Hippocampal formation (tissue), 2 donors: ENCODE measurements around the gene MYH3.

Experiments used
- DNase-seq, 2 donors: peaks; one replicate each; lab custom pipeline; 2025; lab: John Stamatoyannopoulos, UW

MYH3 gene

DNA sequence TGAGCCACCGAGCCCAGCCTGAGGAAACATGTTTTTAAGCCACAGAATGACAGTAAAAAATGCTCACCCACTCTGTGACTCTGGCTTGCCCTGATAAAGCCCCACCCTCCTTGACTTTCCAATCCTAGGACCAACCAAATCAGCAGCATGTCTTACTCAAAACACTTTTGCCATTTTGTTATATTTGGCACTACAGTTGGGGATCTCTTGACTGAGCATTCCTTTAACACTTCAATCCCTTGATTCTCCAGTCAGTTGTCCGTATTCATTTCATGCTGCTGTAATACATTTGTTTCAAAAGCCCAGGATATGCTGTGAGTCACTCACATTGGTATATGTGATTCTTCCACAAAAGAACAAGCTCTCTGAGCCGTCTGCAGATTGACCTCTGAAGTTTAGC, 8.2 kb downstream of the MYH3 start:
- DNase-seq = no peak

- no peak for DNase-seq
Measured at GRCh38 chr17:10648381-10648780, 8.7 kb downstream of the MYH3 start.

DNA sequence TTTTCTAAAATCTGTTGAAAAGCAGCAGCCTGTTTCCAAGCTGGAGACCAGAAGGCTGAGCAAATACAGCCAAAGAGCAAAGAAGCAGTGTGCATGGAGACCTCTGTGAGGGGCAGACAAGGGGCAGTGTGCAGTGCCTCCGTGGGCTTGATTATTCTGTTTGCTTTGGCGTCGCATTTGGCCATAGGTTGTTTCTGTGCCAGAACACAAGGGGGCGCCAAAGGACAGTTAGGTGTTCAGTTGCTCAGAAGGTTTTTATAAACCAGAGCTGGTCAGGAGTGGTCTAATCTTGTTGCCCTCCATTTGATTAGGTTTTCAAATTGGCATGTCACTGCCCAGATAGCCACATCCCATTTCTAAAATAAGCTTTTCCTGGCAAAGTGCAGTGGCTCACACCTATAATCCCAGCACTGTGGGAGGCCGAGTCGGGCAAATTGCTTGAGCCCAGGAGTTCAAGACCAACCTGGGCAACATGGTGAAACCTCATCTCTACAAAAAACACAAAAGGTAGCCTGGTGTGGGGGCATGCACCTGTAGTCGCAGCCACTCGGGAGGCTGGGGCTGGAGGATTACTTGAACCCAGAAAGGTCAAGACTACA, 10.6 kb downstream of the MYH3 start:
- peak; percentile 50 to 54 for DNase-seq

GRCh38 chr17:10640475-10640874, 16.6 kb downstream of the MYH3 start:
- DNase-seq = no peak

DNA sequence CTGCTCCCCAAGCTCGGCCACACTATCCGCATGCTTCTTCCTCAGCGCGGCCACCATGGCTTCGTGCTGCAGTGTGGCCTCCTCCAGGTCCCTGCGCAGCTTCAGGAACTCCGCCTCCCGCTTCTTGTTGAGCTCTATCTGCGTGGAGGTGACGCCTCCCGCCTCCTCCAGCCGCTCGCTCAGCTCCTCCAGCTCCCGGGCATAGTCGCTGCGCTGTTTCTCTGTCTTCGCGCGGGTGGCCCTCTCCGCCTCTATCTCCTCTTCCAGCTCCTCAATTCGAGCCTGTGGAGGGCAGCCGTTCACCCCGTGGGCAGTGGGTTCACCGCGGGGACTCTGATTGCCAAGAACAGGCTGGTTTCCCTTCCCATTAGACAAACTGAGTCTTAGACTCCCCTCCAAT, 19.0 kb downstream of the MYH3 start:
- DNase-seq = no peak

DNA sequence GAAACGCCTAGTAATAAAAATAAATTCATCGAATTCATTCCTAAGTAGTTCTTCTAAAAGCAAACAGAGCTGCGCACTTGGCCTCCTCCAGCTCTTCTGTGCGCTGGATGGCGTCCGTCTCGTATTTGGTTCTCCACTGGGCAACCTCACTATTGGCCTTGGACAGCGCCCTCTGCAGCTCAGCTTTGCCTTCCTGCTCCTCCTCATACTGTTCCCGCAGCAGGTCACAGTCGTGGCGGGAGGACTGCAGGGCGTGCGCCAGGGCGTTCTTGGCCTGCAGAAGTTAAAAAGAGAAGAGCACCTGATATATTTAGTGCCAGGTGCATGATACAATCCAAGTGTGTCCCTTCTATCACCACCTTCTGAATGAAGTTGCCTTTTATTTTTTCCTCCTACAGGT, 21.8 kb downstream of the MYH3 start:
- DNase-seq = no peak

DNA sequence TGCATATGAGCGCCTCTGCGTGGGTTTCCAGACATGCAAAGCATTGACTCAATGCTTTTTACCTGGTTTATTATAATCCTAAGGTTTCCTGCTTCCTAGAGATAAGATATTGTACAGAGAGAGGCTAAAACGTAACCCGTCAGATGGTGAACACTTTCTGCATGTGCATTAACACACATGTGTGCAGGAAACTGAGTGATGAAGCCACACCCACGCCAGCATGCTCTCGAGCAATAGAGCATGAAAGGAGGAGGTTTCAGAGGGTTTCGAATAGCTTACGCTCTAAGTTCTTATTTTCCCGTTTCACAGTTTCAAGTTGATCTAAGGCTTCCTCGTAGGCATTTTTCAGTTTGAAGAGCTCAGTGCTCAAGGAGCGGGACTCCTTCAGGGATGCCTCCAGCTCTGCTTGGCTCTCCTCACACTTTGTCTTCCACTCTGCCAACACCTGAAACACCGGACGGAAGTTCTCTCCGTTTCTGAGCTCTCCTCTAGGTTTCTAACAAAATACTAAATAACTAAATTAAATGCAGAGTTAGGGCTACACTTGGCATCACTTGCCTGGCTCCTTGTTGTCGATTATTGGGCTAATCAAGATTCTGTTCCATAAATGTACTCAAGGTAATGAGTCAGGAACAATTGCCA, 23.2 kb downstream of the MYH3 start:
- DNase-seq = no peak

DNA sequence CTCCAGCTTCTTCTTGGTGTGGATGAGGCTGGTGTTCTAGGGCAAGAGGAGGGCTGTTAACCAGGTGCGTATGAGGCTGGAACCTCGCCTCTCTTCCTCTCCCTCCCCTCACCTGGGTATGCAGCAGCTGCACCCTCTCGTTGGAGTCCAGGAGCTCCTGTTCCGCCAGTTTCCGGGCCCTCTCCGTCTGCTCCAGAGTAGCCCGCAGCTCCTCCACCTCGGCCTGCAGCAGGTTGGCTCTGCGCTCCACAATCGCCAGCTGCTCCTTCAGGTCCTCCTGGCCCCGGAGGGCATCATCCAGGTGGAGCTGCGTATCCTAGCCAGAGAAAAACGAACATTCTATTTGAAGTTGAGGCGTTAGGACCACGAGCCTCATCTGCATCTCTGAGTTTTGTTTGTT, 25.4 kb downstream of the MYH3 start:
- DNase-seq = no peak

- no peak for DNase-seq
Measured at GRCh38 chr17:10631048-10631700, 25.9 kb downstream of the MYH3 start.

DNA sequence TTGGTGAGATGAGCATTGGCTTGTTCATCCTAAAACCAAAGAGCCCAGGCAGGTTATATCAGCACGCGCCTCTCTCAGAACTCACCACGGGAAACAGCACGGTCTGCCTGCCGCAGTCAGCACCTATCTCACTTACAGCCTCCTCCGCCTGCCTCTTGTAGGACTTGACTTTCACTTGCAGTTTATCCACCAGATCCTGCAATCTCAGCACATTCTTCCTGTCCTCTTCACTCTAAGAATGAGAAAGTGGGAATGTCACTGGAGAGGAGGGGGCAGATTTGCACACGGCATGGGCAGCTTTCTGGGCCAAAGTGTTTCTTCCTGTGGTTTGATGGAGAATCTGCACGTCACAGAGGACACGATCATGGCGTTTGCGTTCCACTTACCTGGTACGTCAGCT, 27.4 kb downstream of the MYH3 start:
- no peak for DNase-seq

- no peak for DNase-seq
Measured at GRCh38 chr17:10628756-10629155, 28.4 kb downstream of the MYH3 start.

GRCh38 chr17:10626390-10626789, 30.7 kb downstream of the MYH3 start:
- DNase-seq = no peak

DNA sequence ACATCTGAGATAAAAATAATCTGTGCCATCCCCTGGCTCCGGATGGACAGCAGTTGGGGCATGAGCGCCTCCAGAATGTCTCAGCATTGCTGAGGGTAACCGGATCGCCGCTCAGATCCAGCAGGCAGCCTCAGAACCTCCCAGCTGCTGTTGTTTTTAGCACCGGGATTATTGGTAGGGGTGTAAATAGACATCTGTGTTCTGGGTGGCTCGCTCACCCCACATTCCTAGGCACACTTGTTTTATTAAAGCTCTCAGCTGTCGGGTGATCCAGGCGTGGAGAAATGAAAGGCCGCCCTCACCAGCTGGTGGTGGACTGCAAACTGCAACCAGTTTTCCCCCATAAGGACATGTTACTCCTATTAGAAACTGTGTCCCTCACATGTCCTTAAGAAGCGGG, 32.1 kb downstream of the MYH3 start:
- DNase-seq = no peak

GRCh38 chr17:10623737-10624338, 33.3 kb downstream of the MYH3 start:
- DNase-seq = no peak

DNA sequence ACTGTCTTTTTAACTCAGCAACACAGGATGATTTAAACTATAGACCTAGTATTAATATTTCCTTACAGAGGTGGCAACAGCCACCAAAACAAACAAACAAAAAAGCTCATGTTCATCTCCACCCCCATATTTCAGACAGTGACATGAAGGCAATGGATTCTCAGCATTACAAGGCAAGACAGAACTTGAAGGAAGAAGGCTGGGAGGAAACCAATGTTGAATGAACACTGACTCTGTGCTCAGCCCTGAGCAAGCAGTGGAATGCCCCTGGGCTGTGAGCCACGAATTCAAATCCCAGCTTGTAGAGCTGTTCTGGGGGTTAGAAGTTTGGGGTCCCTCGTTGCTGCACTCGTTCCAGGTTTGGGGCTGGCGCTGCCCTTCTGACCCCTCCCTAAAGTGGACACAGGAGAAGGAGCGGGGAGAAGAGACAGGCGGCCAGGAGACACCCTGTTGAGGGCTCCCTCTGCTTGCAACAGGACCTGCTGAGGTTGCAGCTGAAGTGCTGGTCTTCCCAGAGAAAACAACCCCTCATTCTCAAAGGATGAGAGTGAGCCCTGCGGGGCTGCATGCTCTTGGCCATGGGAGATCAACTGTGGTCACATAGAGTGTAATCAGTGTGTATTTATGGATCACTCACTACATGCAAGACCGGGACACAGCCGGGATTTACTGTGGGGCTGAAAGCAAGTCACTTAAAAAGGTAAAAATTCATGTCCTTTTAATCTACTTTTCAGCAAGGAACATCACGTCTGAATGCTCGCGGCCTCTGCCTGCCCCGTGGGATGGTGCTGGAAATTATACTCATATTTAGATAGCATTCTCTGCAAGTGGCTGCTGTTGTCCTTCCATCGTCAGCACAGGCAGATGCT, 34.3 kb downstream of the MYH3 start:
- no peak for DNase-seq

- DNase-seq = no peak
Measured at GRCh38 chr17:10621397-10621796, 35.7 kb downstream of the MYH3 start.

DNA sequence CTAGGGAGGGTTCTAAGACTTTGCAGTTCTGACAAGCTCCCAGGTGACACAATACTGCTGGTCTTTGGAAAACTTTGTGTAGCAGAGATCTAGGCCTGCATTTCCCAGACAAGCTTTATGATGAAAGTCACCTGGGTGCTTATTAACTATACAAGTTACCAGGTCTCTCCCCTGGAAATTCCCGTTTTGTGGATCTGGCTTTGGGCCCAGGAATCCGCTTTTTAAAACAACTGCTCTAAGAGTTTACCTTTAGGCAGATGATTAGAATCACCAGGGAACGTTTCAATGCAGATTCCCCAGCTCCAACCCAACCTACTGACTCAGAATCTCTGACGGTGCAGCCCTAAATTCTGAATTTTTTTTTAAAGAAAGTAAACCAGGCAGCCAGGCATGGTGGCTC, 36.3 kb downstream of the MYH3 start:
- DNase-seq = no peak

DNA sequence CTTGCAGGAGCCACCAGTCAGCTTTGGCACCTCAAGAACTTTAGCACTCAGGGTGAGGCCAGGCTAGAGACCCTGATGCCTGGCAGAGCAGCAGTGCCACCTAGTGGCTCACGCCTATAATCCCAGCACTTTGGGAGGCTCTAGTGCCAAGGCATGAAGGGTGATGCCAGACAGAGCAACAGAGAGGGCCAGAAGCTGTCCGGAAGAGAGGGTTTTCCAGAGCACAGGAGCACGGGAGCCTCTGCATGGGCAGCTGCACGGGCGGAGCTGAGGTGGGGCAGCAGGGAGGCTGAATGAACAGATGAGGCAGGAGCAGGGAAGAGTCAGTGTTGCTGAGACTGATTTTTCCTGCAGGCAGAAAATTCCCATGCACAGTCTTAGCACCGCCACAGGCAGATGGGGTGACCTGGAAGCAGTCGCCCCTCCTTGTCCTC, 38.9 kb downstream of the MYH3 start:
- DNase-seq = peak; percentile 52 to 60

GRCh38 chr17:10617120-10617505, 40.0 kb downstream of the MYH3 start:
- no peak for DNase-seq

- peak in 1 of 2 donors; percentile 44 for DNase-seq
Measured at GRCh38 chr17:10616502-10617119, 40.5 kb downstream of the MYH3 start.

DNA sequence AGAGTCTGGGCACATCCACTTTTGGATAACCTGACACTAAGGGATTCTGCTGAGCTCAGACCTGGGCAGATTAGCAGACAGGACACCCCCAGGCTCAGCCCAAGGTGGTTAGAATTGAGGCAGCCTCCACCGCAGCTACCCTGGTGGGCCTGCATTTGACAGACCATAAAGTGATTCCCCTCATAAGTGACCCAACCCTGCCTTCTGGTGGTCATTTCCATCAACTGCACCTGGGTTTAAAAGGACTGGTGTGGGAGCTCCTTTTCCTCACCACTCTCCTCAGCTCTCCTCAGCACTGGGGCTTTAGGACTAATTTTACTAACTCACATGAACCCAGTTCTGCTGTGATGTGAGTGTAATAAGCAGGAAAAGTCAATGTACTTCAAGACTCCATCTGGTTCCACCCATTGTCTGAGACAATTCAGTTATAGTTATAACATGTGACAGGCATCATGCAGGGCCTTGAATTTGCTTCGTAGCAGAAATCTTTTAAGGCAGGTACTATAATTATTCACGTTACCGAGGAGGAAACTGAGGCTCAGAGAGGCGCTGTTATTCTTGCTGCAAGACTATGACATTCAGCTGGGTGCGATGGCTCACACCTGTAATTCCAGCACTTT, 42.5 kb downstream of the MYH3 start:
- DNase-seq = peak in 1 of 2 donors; percentile 3
